Upper lobe of left lung (tissue), 4 donors: ENCODE data around the gene PLXNA2.

Experiments used
- CTCF ChIP-seq, 6 experiments: fragments of 450-650 bp in 4 of 6; fragments of 200-600 bp in 2 of 6; sonication (generic) in 2 of 6; IDR thresholded peaks; one replicate each; pipeline ENCODE4 v1.5.1; 2016 to 2019; ENCODE audit warnings: antibody characterized with exemption in 6 of 6
- POLR2A ChIP-seq, 4 donors: fragments of 450-650 bp; IDR thresholded peaks; one replicate each; pipeline ENCODE4 v1.5.1; 2016 to 2017; ENCODE audit warnings: antibody characterized with exemption in 4 of 4, mild to moderate bottlenecking in 2 of 4

GRCh38 chr1:208163539-208163938, 80.6 kb downstream of the PLXNA2 start:
- TF ChIP-seq POLR2A (IDR thresholded peaks at IDR 0.05) (no peak), CTCF (IDR thresholded peaks at IDR 0.05) (no peak)
